ENCODE measurements around the gene KLF9.

The KLF9 gene

DNA sequence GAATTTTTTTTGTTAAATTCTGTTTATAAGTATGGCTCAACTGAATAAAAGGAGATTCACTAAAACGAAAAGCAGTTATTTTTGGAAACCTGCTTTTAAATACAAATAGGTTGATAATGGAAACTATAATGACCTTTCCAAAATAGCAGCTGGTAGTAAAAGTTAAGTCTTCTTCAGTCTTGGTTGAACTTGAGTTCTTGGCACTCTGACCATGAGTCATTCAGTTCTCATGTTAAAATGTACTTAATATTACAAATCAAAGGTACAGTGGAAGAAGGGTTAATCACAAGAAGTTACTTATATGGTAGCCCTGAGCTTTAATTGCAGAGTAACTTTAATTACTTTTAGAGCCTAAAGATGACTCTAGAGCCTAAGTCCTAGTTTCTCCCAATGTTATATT lies 62.1 kb downstream of the KLF9 start:
- no peak overlapping the region for H3K27ac ChIP-seq
- TF ChIP-seq, protein P1, sequence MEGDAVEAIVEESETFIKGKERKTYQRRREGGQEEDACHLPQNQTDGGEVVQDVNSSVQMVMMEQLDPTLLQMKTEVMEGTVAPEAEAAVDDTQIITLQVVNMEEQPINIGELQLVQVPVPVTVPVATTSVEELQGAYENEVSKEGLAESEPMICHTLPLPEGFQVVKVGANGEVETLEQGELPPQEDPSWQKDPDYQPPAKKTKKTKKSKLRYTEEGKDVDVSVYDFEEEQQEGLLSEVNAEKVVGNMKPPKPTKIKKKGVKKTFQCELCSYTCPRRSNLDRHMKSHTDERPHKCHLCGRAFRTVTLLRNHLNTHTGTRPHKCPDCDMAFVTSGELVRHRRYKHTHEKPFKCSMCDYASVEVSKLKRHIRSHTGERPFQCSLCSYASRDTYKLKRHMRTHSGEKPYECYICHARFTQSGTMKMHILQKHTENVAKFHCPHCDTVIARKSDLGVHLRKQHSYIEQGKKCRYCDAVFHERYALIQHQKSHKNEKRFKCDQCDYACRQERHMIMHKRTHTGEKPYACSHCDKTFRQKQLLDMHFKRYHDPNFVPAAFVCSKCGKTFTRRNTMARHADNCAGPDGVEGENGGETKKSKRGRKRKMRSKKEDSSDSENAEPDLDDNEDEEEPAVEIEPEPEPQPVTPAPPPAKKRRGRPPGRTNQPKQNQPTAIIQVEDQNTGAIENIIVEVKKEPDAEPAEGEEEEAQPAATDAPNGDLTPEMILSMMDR (IDR thresholded peaks at IDR 0.05), result no peak
- no peak for TF ChIP-seq ZFX (IDR thresholded peaks at IDR 0.05; ENCODE audit: borderline replicate concordance)

DNA sequence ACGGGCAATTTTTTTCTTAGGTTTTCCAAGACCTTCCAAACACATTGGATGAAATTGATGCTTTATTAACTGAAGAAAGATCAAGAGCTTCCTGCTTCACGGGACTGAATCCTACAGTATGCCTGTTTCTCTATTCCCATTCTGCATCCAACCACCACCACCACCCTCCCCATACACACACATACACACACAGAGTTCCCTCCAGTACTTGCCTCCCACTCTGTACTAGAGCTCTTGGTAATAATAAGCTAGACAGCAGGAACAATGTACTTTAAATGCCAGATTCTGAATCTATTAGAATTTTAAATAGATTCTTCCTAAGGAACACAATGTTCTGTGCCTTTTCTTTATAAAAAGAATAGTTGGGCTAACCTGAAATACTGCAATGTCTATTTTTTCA lies 67.4 kb downstream of the KLF9 start:
- no peak overlapping the region for H3K27ac ChIP-seq
- TF ChIP-seq, protein P1 (IDR thresholded peaks at IDR 0.05), result no peak

DNA sequence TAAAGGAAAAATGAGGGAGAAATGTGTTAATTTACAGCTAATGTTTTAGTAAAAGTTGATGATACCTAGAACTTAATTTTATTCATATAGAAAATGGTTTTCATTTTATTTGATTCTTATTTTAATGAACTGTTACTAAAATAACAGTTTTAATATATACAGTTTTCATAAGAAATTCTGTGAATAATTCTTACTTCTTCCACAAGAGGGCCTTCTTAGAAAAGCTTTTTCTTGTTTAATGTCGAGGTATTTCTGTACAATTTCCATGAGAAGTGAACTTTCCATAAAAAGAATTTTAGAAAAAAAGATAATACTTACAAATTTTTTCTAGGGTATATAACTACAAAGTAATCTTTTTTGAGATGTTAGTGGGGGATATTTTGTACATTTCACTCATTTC lies 73.9 kb downstream of the KLF9 start:
- no peak overlapping the region for H3K27ac ChIP-seq
- TF ChIP-seq ZFX (IDR thresholded peaks at IDR 0.05; ENCODE audit: borderline replicate concordance), result no peak
- TF ChIP-seq, protein P1 (IDR thresholded peaks at IDR 0.05), result peak; percentile 71
